Activated T-cell treated with anti-CD3 and anti-CD28 coated beads for 24 hours (primary cell): ENCODE measurements around the gene WDR91.

Experiments
- DNase-seq: peaks from one replicate; pipeline ENCODE4 v3.0.0-alpha.2; 2020; ENCODE audit warnings: low read depth

The WDR91 gene

GRCh38 chr7:135160858-135161653, 50.3 kb downstream of the WDR91 start:
- DNase-seq, result no peak

GRCh38 chr7:135160098-135160857, 51.0 kb downstream of the WDR91 start:
- DNase-seq, result no peak

- no peak for DNase-seq
Measured at GRCh38 chr7:135159359-135160085, 51.8 kb downstream of the WDR91 start.

GRCh38 chr7:135158874-135159273, 52.5 kb downstream of the WDR91 start:
- DNase-seq, result no peak

GRCh38 chr7:135158141-135158655, 53.1 kb downstream of the WDR91 start:
- no peak for DNase-seq

GRCh38 chr7:135156290-135156689, 55.0 kb downstream of the WDR91 start:
- DNase-seq, result no peak

GRCh38 chr7:135154734-135155133, 56.6 kb downstream of the WDR91 start:
- DNase-seq, result no peak

GRCh38 chr7:135152442-135152841, 58.9 kb downstream of the WDR91 start:
- DNase-seq, result no peak

GRCh38 chr7:135151533-135151932, 59.8 kb downstream of the WDR91 start:
- DNase-seq, result no peak

- no peak for DNase-seq
Measured at GRCh38 chr7:135151132-135151531, 60.2 kb downstream of the WDR91 start.

- no peak for DNase-seq
Measured at GRCh38 chr7:135150072-135150782, 61.1 kb downstream of the WDR91 start.

GRCh38 chr7:135147899-135148721, 63.2 kb downstream of the WDR91 start, which contains the start of gene TMEM140:
TMEM140 (plus strand) TSS chr7:135148072; CDS start chr7:135164442, 16,370 bp downstream.
- peak; percentile 39 for DNase-seq

GRCh38 chr7:135147341-135147898, 63.9 kb downstream of the WDR91 start:
- DNase-seq, result no peak

- DNase-seq, result no peak
Measured at GRCh38 chr7:135143885-135144668, 67.2 kb downstream of the WDR91 start.
